DND-41 (cell line): Measurements from ENCODE around the gene C2CD4B.

Source experiments
- EZH2 ChIP-seq: IDR thresholded peaks from 3 replicates; pipeline ENCODE4 v1.6.1; 2012; ENCODE audit warnings: borderline replicate concordance, low read depth, mild to moderate bottlenecking, moderate library complexity, low read length, inconsistent platforms; ENCODE audit not compliant: severe bottlenecking
- TF ChIP-seq, protein P1 (sequence below): IDR thresholded peaks from 2 replicates; pipeline ENCODE4 v1.5.1; 2012; ENCODE audit warnings: borderline replicate concordance, low read length, moderate library complexity, mild to moderate bottlenecking; ENCODE audit not compliant: poor library complexity, severe bottlenecking; ENCODE audit errors: extremely low read depth

DNA sequence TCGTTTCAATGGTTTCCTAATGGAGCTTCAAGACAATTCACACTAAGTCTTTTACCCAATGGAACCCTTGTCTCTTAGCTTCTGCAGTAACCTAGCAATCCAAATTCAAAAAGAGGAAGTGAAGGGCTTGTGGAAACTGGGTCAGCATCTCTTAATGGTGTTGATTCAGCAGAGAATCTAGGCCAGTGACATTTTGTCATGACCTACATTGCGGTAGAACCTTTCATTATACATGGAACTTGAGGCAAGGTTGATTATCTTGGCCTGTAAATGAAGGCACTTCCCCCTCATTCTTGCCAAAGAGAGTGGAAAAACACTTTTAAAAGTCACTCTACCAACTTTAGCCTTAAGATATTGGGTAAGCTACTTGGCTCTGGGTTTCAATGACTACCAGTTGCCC is 42.8 kb downstream of the C2CD4B start:
- TF ChIP-seq, protein P1, sequence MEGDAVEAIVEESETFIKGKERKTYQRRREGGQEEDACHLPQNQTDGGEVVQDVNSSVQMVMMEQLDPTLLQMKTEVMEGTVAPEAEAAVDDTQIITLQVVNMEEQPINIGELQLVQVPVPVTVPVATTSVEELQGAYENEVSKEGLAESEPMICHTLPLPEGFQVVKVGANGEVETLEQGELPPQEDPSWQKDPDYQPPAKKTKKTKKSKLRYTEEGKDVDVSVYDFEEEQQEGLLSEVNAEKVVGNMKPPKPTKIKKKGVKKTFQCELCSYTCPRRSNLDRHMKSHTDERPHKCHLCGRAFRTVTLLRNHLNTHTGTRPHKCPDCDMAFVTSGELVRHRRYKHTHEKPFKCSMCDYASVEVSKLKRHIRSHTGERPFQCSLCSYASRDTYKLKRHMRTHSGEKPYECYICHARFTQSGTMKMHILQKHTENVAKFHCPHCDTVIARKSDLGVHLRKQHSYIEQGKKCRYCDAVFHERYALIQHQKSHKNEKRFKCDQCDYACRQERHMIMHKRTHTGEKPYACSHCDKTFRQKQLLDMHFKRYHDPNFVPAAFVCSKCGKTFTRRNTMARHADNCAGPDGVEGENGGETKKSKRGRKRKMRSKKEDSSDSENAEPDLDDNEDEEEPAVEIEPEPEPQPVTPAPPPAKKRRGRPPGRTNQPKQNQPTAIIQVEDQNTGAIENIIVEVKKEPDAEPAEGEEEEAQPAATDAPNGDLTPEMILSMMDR: no peak
- no peak for TF ChIP-seq EZH2
